ENCODE data around the gene SUSD3.
A peak's percentile ranks its signal among the peaks of the same experiment; 100 is the strongest.

The SUSD3 gene

DNA sequence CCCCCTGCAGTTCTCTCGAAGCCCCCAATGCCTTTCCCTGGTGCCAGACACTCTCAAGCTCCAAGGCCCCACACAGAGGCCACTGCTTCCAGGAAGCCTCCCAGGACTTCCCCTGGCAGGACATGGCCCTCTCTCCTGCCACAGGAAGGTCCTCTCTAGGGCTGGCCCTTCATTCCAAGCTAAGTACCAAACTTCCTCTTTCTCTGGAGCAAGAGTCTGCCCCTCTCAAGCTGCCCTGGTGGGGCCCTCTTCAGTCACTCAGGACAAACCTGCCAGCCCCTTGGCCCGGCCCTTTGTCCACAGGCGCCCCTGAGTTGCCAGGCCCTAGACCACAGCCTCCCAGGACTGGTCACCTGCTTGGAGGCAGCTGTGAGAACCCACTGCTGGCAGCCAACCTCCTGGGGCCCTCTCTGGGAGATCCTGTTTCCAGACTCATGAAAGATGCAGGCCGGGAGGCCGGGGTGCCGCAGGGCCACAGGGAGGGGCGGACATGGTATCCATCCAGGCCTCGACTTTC lies 69.0 kb downstream of the SUSD3 start:
- DNase-seq: no peak

DNA sequence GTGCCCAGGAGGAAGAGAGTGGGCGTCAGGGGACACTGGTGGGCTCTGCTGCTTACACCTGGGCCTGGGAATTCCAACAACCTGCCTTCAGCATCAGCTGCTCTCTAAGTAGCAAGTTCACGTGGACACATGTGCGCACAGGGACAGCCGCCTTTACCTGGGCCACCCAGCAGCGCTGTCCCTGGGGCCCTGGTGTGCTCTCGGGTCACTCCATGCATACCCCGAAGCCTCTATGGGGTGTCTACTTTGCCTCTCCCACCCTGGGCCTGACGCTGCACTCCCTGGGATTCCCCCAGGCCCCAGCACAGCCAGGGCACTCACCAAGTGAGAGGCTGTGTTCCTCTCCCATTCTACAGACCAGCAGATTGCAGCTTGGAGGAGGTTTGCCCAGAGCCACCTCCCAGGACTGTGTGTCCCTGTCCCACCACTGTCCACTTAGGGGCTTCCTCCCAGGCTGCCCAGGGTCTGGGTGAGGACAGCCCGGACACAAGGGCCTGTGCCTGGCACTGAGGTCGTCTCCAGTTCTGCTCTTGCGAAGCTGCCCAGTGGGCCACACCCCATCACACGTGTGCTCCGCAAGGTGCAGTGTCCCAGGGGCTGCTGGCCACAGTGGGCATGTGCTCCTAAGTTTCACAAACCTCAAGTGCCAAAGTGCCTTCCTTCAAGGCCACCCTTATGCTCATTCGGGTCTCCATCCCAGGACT lies 69.7 kb downstream of the SUSD3 start:
- no peak for DNase-seq

DNA sequence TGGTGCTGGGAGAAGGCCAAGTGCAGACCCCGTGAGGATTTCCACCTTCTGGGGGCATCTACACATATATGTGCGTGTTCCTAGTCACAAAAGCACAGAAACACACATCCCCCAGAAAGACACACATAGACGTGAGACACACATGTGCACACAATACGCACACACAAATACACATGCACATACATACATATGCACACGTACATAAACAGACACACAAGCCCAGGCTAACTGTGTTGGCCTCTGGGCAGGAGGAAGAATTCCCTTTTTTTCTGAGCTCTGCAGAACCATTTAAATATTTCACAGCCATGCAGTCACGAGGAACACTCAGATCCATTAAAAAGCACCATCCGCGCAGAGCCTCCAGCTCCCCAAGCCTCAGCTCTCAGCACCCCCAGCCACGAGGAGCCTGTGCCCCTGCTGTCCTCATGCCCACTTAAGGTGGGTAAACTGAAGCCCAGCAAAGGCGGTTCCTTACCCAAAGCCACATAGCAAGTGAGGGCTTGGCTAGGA lies 70.3 kb downstream of the SUSD3 start:
- DNase-seq: no peak

DNA sequence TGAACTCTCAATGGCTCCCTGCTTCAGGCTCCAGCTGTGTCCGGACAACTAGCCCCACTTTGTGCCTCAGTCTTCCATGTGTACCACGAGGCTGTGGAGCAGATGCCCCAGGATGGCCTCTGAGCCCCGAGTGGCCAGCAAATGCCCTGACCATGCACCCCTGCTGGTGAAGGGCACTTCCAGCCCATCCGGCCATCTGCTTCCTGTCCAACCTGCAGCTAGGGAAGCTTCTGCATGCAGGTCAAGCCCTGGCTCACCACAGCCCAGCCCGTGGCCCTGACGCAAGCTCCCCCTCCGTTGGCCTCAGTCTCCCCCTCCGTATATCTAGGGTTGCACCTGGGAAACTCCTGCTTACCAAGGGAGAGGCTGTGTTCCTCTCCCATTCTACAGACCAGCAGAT lies 70.8 kb downstream of the SUSD3 start:
- DNase-seq: no peak

DNA sequence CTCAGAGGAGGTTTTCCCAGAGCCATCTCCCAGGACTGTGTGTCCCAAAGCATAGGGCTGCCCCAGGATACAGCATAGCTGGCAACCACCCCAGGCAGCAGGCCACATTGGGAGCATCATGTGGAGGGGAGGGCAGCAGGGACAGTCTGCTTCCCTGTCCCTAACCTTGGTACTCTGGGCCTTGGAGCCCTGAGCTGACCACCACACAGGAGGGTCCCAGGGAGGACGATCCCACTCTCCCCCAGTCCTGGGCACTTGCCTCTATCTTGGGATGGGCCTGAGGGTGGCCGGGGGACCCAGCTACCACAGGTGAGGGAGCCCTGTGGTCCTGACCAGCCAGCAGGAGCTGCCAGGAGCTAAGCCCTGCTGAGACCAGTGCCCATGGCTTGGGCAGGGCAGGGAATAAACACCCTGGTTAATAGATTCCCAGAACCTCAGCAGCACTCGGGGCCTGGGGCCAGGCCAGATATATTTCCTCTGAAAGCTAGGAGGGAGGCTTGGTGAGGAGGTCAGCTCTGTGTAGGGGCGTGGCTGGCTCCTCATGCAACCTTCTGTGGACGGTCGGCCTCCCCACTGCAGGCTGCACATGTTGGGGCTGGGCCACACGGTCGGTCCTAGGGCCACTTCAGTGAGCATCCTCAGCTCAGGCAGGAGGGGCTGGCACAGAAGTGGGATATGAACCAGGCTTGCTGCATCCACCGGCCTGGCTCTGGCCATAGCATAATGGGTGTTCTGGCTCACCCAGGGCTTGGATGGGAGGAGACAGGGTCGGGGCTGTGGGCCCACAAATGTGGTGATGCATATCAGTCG lies 71.4 kb downstream of the SUSD3 start:
- DNase-seq: no peak

DNA sequence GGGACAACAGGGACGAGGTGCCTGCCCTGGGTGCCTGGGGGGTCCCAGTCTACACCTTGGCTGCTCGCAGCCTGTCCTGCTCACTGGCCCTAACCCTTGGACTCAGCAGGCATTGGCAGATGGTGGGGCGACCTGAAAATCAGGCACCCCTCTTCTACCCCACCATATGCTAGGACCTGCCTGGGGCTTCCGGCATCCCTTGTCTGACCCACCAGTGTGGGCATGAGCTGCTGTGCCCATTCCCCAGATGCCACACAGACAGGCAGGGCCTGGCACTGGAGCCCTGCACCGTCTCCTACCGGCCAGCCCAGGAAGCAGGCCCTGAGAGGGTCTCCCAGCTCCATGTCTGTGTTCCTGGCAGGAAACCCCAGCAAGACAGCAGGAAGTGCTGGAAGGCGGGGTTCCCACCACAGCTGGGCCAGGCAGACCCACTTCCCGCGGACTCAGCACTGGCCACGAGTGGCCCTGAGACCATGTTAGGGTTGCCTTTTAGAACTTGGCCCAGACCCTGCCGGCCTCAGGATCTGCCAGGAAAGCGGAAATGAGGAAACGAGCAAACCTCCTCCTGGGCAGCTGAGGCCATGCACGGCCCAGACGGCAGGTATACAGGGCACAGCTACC lies 72.5 kb downstream of the SUSD3 start:
- no peak for DNase-seq

DNA sequence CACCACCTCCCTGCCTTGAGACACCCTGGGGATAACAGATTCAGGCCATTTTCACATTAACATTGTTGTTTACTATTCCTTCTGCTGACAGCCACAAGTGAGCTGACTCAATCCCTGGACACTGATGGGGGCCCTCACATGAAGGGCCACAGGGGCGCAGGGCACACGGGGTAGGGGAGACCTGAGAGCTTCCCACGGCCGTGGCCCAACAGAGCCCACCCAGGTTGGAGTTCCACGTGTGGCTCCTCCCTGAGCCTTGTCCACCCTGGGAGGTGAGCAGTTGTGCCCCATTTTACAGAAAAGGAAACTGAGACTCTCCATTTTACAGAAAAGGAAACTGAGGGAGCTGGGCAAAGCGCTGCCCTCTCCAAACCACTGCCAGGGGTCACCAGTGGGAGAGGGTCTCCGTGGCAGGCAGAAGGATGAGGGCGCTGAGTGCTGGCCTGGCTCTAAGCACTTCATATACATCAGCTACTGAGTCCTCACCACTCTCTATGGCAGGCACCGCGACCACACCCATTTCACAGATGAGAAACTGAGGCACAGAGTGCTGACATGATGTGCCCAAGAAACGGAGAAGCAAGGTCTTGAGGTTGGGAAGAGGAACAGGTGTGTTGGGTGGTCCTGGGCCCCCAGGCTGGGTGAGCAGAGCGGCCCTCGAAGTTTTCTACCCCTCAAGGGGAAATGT lies 73.2 kb downstream of the SUSD3 start:
- no peak for DNase-seq

DNA sequence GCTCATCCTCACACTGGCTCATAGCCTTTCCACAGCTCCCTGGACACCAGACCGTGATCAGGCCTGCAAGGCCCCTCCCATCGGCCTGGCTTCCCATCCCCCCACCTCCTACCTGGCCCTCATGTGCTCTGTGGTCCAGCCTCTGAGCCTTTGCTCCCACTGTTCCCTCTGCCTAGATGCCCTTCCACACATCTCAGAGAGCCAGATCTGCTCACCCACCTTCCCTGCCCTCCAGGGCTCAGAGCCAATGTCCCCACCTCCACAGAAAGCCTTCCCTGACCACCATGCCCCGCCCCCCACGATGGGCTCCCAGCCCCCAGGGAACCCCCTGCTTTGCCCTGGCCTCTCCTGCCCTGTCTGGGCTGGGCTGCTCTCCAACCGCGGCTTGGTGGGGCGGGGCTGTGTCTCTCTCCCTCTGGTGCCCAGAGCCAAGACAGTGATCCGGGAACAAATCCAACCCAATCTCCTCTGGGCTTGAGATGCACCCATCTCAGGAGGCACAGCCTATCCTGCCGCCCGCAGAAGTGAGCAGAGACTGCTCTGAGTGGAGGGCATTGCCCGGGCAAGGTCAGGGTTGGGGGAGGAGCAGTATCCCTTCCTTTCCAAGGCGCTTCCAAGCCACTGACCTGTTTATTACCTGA lies 73.9 kb downstream of the SUSD3 start:
- DNase-seq: peak; percentile 16

DNA sequence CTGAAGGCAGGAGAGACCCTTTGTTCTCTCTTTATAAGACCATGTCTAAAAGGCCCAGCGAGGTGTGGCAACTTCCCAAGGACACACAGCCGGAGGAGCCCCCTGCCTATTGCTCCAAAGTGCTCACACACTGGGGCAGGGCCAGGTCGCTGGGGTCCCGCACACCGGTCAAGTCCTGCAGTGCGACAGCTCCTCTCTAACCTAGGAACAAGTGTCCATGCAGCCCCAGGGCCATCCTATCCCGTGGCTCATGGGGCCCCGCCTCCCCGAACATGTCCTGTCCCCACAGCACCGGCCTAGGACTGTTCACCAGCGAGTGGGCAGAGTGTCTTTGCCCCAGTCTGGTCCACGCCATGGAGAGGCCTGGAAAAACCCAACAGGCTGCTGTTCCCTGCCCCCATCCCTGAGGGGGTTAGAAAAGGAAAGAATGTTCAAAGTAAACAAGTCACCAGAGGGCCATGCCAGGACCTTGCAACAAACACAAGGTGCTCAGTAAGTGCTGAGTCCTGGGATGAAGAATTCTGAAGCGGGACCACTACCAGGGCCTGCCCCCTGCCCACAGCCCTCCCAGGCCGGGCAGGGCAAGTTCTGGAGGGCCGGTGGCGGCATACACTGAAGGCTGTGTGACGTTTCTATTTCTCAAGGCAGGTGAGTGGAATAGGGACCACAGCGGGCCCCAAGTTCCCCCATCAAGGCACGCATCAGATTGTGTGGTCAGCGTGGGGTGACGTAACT lies 74.6 kb downstream of the SUSD3 start:
- peak; percentile 40 for DNase-seq

DNA sequence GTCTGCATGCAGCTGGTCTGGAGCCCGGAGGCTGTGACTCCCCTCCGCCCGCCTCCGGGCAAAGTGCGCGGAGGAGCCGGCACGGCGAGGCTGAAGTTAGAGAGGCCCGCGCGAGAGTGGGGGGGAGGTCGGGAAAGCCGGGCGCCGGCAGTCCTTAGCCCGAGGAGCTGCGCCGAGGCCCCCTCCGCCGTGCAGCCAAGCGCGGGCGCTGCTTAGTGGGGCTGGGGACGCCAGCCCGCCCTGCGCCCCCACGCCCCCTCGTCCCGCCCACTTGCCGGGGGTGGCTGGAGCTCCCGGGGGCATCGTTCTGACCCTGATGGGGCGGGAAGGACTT lies 75.1 kb downstream of the SUSD3 start:
- peak; percentile 82 for DNase-seq

DNA sequence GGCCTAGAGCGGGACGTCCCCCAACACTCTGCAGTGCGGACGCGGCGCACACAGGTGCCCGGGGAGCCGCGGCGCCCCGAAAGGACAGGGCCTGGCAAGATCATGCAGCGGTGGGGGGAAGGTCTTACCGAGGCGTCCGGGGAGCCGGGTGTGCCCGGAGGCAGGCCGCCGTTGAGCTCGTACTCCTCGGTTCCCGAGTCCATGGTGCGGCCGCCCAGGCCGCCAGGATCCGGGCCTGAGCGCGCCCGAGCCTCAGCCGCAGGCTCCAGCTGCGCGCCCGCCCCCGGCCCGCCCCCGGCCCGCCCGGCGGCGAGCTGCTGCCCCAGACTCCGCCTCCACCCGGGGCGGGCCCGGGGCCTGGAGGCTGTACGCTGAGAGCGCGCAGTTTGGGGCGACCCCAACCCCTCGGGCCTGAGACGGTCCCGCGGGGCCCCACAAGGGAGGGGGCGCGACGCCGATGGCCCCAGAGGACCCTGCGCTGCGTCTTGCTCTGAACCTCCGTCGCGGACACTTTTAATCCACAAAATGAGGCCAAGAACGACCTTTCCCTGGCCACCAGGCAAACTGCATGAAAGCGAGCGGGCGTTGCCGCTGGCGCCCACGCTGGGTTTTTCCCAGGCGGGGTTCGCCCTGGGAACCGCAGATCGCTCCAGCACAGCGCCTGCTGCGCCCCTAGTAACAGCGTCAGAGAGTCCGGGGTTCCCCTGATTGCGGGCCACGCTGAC lies 75.7 kb downstream of the SUSD3 start, which contains the start of gene NINJ1:
Gene NINJ1 (minus strand): TSS at position 237 of the 725 bp plus-strand sequence. CDS start 34 bp downstream, at position 203.
- peak; percentile 79 for DNase-seq
